ENCODE data around the gene KIRREL3.

DNA sequence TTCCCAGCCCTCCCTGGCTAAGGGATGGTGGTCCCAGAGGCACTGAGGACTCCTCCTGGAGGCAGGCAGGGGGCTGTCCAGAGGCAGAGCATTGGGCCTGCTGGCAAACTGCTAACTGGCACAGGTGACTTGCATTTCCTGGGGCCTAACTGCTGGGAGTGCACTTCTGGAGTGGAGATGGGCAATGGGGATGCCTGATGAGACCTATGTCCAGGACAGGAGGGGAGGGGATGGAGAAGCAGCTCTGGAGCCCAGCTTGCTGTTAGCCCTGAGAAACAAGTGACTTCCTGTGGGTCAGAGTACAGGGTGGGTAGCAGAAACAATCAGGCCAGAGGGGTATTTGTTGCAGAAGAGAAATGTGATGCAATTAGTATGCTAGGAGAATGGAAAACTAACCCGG lies 391.9 kb downstream of the KIRREL3 start:
- TF ChIP-seq, protein P1, sequence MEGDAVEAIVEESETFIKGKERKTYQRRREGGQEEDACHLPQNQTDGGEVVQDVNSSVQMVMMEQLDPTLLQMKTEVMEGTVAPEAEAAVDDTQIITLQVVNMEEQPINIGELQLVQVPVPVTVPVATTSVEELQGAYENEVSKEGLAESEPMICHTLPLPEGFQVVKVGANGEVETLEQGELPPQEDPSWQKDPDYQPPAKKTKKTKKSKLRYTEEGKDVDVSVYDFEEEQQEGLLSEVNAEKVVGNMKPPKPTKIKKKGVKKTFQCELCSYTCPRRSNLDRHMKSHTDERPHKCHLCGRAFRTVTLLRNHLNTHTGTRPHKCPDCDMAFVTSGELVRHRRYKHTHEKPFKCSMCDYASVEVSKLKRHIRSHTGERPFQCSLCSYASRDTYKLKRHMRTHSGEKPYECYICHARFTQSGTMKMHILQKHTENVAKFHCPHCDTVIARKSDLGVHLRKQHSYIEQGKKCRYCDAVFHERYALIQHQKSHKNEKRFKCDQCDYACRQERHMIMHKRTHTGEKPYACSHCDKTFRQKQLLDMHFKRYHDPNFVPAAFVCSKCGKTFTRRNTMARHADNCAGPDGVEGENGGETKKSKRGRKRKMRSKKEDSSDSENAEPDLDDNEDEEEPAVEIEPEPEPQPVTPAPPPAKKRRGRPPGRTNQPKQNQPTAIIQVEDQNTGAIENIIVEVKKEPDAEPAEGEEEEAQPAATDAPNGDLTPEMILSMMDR (IDR thresholded peaks at IDR 0.05): no peak
- no peak for TF ChIP-seq POLR2A (IDR thresholded peaks at IDR 0.05)

Measured in ovary (tissue), 3 donors.